Ovary (tissue), 9 donors: ENCODE data around the gene SUMF2. TPM values are rescaled to one million over a fixed set of nuclear protein-coding genes. Genes with fewer than 3 reads are reported as not detected.
"Not testable (repeated sequence)": the region's sequence is repeated elsewhere in the genome, so short reads cannot be mapped to it uniquely, and the experiment has no call there.

Source experiments
- DNase-seq, 5 donors: peaks; one replicate each; pipeline ENCODE4 v3.0.0-alpha.2; 2019 to 2020
- H3K27ac ChIP-seq, 2 donors: fragments of 200-600 bp; one replicate each; pipeline versions ENCODE4 v1.5.1 to v1.8.0; 2019 to 2022
- H3K27me3 ChIP-seq: fragments of 200-600 bp; one replicate; pipeline ENCODE4 v1.8.0; 2022
- H3K36me3 ChIP-seq: fragments of 200-600 bp; sonication (generic); one replicate; pipeline ENCODE4 v1.5.1; 2019
- H3K4me1 ChIP-seq: one replicate; pipeline ENCODE4 v1.8.1; 2013; ENCODE audit warnings: mild to moderate bottlenecking, moderate library complexity; ENCODE audit not compliant: insufficient read depth
- H3K4me3 ChIP-seq: fragments of 200-600 bp; sonication (generic); one replicate; pipeline ENCODE4 v1.5.1; 2017
- H3K9me3 ChIP-seq, 2 donors: fragments of 200-600 bp in 1 of 2; sonication (generic) in 1 of 2; one replicate each; pipeline versions ENCODE4 v1.5.1 to v1.8.1; 2013 to 2019; ENCODE audit warnings: mild to moderate bottlenecking in 1 of 2, moderate library complexity in 1 of 2
- CTCF ChIP-seq, 3 donors: fragments of 450-650 bp in 2 of 3; fragments of 200-600 bp in 1 of 3; IDR thresholded peaks; one replicate each; pipeline versions ENCODE4 v1.5.1 to v1.8.0; 2016 to 2022; ENCODE audit warnings: antibody characterized with exemption in 3 of 3, mild to moderate bottlenecking in 1 of 3
- EP300 ChIP-seq: sonication (generic); formaldehyde crosslinking; IDR thresholded peaks from one replicate; pipeline ENCODE4 v1.6.1; 2017; ENCODE audit warnings: antibody characterized with exemption
- POLR2A ChIP-seq: fragments of 450-650 bp; IDR thresholded peaks from one replicate; pipeline ENCODE4 v1.6.1; 2017; ENCODE audit warnings: antibody characterized with exemption, mild to moderate bottlenecking, moderate library complexity
- whole genome bisulfite sequencing, 3 donors: extraction: QIAGEN DNeasy Blood & Tissue Kit in 1 of 3; methylation state at CpG; one replicate each; pipeline versions ENCODE4 v1.1.5 to v1.1.7; 2013 to 2017; 5-methylcytosine and 5-hydroxymethylcytosine counted together
- intact Hi-C, 4 donors: fragments of 100-400 bp; cut with DNase I; formaldehyde crosslinking; loops; one replicate each; pipeline versions ENCODE4 v1.11.0 to v1.15.1; 2022 to 2023
- polyA plus RNA-seq, 2 donors: library from polyadenylated mRNA; stranded (reverse); fragments of 200-250 nt in 1 of 2; fragments of 350-450 nt in 1 of 2; fragmentation: Illumina TruSeq in 1 of 2; extraction: RNeasy Lipid Tissue Mini Kit (QIAGEN cat#74804) in 1 of 2; gene quantifications; one replicate each; pipeline ENCODE4 v1.2.3, GENCODE V29; 2013 to 2014
- total RNA-seq, 7 donors: library from RNA; depleted of rRNA in 2 of 7; stranded (reverse); fragments of >200 nt in 2 of 7; fragmentation: NEBNext Ultra II Directional in 3 of 7; extraction: Animal tissue kit (Norgen Biotek cat#: 25700) in 3 of 7; gene quantifications; one replicate each; pipeline versions ENCODE4 v1.1.0 to v1.2.4, GENCODE V29; 2016 to 2023
- donor health status: DM: no; HTN: no; CAD: no; lungs with moderate emphysema.
- donor health status: DM: no; HTN: no; CAD: no.
- donor health status: Bipolar disorder and iron deficiency.
- donor health status: DM: yes; HTN: yes; CAD: no.
- donor health status: DM: no; HTN: no; CAD: no.
- donor health status: DM: yes; HTN: yes; CAD: no.

SUMF2 gene
- total and polyA plus RNA-seq, 9 donors: 56.3 to 167 (median 105) TPM

- no peak for DNase-seq
- no peak for TF ChIP-seq POLR2A
- TF ChIP-seq CTCF (IDR thresholded peaks at IDR 0.05): no peak
- no peak for TF ChIP-seq EP300
- Histone ChIP-seq H3K27me3 (no peaks in the 10 kb centered on the region), H3K36me3 (no peaks in the 10 kb centered on the region), H3K4me1 (peaks cover 3% of the 10 kb centered on the region), H3K4me3 (no peak overlapping the region), H3K9me3 (no peaks in the 10 kb centered on the region), H3K27ac (peak overlapping the region in 1 of 2 donors; percentile 85)
- intact Hi-C loops: no loop called here
- 20 to 35% (median 21%) methylated on average over 2 of the region's 2 CpGs for WGBS, 3 donors
Observed at GRCh38 chr7:56062382-56062781, 1.7 kb upstream of the SUMF2 start.

GRCh38 chr7:56063500-56063881 lies 595 bp upstream of the SUMF2 start:
- H3K4me3 ChIP-seq: peak overlapping the region; percentile 87
- H3K4me1 ChIP-seq: peaks cover 3% of the 10 kb centered on the region
- no peaks in the 10 kb centered on the region for H3K27me3 ChIP-seq
- 44 to 60% (median 51%) methylated on average over 7 of the region's 7 CpGs for WGBS, 3 donors
- H3K36me3 ChIP-seq: no peaks in the 10 kb centered on the region
- H3K27ac ChIP-seq: peak overlapping the region in 1 of 2 donors; percentile 85
- intact Hi-C loops: no loop called here
- TF ChIP-seq CTCF (IDR thresholded peaks at IDR 0.05) (no peak), EP300 (no peak), POLR2A (no peak)
- DNase-seq: no peak
- H3K9me3 ChIP-seq: no peaks in the 10 kb centered on the region

- H3K4me1 ChIP-seq, H3K9me3 ChIP-seq, H3K27me3 ChIP-seq, H3K27ac ChIP-seq, H3K36me3 ChIP-seq, intact Hi-C loops, H3K4me3 ChIP-seq: not testable (repeated sequence)
- WGBS, 3 donors: 95 to 97% (median 96%) methylated on average over 13 of the region's 13 CpGs
- peak in 1 of 5 donors; percentile 21 for DNase-seq
Observed at GRCh38 chr7:56066376-56066775, 2.3 kb downstream of the SUMF2 start.

- Histone ChIP-seq H3K4me1 (no peaks in the 10 kb centered on the region), H3K4me3 (no peak overlapping the region), H3K27ac (no peak overlapping the region), H3K27me3 (no peaks in the 10 kb centered on the region), H3K9me3 (no peaks in the 10 kb centered on the region), H3K36me3 (no peaks in the 10 kb centered on the region)
- 16 to 19% (median 18%) methylated on average over 19 of the region's 19 CpGs for WGBS, 3 donors
- intact Hi-C loops: loop anchor here in 3 of 4 donors (10.0 kb wide), 3 partner anchors 70 to 430 kb away; partner anchors contain the start of gene NIPSNAP2 (in 2 of the 3)
- TF ChIP-seq POLR2A (no peak), CTCF (IDR thresholded peaks at IDR 0.05) (peak; percentile 76 to 86 (median 80))
- peak; percentile 74 to 87 (median 85) for DNase-seq
Observed at GRCh38 chr7:56074371-56074791, 10.3 kb downstream of the SUMF2 start.

- Histone ChIP-seq H3K4me3 (no peak overlapping the region), H3K4me1 (peaks cover 2% of the 10 kb centered on the region), H3K27me3 (no peaks in the 10 kb centered on the region), H3K27ac (no peak overlapping the region), H3K9me3 (no peaks in the 10 kb centered on the region), H3K36me3 (no peaks in the 10 kb centered on the region)
- 93 to 98% (median 96%) methylated on average over 3 of the region's 3 CpGs for WGBS, 3 donors
- TF ChIP-seq POLR2A (no peak), CTCF (IDR thresholded peaks at IDR 0.05) (no peak), EP300 (no peak)
- peak in 1 of 5 donors; percentile 16 for DNase-seq
- intact Hi-C loops: loop anchor here in 3 of 4 donors (5.0 to 10.0 kb wide), 4 partner anchors 73 to 433 kb away; partner anchors contain the start of gene NIPSNAP2 (in 3 of the 3)
Observed at GRCh38 chr7:56077681-56078080, 13.6 kb downstream of the SUMF2 start.
